HEK293 (cell line): ENCODE data around the gene DNAJA3.

Source experiments
- CTCF ChIA-PET: fragments of 350-600 bp; formaldehyde crosslinking; extraction: SDS; loops from one replicate; lab custom pipeline; 2021; ENCODE audit warnings: antibody characterized with exemption; lab: Yijun Ruan, JAX
- POLR2A ChIA-PET: fragments of 300-600 bp; formaldehyde crosslinking; extraction: SDS; loops from one replicate; lab custom pipeline; 2020; ENCODE audit warnings: antibody characterized with exemption, inconsistent platforms; lab: Yijun Ruan, JAX
- H3K27ac ChIP-seq: fragments of 200-500 bp; sonication (Bioruptor generic); 2 replicates; pipeline ENCODE4 v1.5.1; 2014; ENCODE audit warnings: low read depth, low read length, control low read depth, inconsistent platforms; ENCODE audit errors: extremely low read depth
- H3K36me3 ChIP-seq, 2 experiments: fragments of 200-500 bp in 1 of 2; sonication (Bioruptor generic) in 1 of 2; 1 replicate in 1 of 2; 2 replicates in 1 of 2; pipeline ENCODE4 v1.5.1; 2014 to 2017; ENCODE audit warnings: inconsistent platforms in 2 of 2, low read length in 2 of 2; ENCODE audit not compliant: control insufficient read depth in 2 of 2, insufficient read depth in 1 of 2
- H3K4me1 ChIP-seq: fragments of 200-500 bp; sonication (Bioruptor generic); 2 replicates; pipeline ENCODE4 v1.5.1; 2014; ENCODE audit warnings: mild to moderate bottlenecking, low read length, inconsistent platforms; ENCODE audit not compliant: control insufficient read depth, insufficient read depth
- H3K4me3 ChIP-seq: 2 replicates; pipeline ENCODE4 v1.5.1; 2011; ENCODE audit warnings: low read depth, mild to moderate bottlenecking, control low read depth, low read length, moderate library complexity
- H3K9me3 ChIP-seq: fragments of 200-500 bp; sonication (Bioruptor generic); 2 replicates; pipeline ENCODE4 v1.5.1; 2014; ENCODE audit warnings: low read depth, low read length, inconsistent platforms; ENCODE audit not compliant: control insufficient read depth, insufficient read depth
- BCL11A ChIP-seq: fragments of 450-650 bp; formaldehyde crosslinking; IDR thresholded peaks from 2 replicates; pipeline ENCODE4 v1.5.1; 2016; ENCODE audit warnings: low read depth, missing biosample characterization, missing genetic modification characterization
- RBAK ChIP-seq: fragments of 450-650 bp; formaldehyde crosslinking; IDR thresholded peaks from 2 replicates; pipeline ENCODE4 v1.5.1; 2016; ENCODE audit warnings: missing biosample characterization, missing genetic modification characterization
- SALL2 ChIP-seq: fragments of 450-650 bp; formaldehyde crosslinking; IDR thresholded peaks from 2 replicates; pipeline ENCODE4 v1.5.0; 2017; ENCODE audit warnings: missing biosample characterization, mild to moderate bottlenecking, missing genetic modification characterization, borderline replicate concordance
- SCRT2 ChIP-seq: fragments of 450-650 bp; formaldehyde crosslinking; IDR thresholded peaks from 2 replicates; pipeline ENCODE4 v1.5.1; 2016; ENCODE audit warnings: missing biosample characterization, missing genetic modification characterization
- ZIC2 ChIP-seq: fragments of 450-650 bp; formaldehyde crosslinking; IDR thresholded peaks from 2 replicates; pipeline ENCODE4 v1.5.1; 2016; ENCODE audit warnings: missing biosample characterization, missing genetic modification characterization
- ZNF16 ChIP-seq: fragments of 450-650 bp; formaldehyde crosslinking; IDR thresholded peaks from 2 replicates; pipeline ENCODE4 v1.5.1; 2016; ENCODE audit warnings: low read depth, missing biosample characterization, missing genetic modification characterization
- ZNF239 ChIP-seq: fragments of 450-650 bp; formaldehyde crosslinking; IDR thresholded peaks from 2 replicates; pipeline ENCODE4 v1.5.1; 2016; ENCODE audit warnings: missing biosample characterization, missing genetic modification characterization
- ZNF24 ChIP-seq: fragments of 450-650 bp; formaldehyde crosslinking; IDR thresholded peaks from 2 replicates; pipeline ENCODE4 v1.5.1; 2016; ENCODE audit warnings: missing biosample characterization, missing genetic modification characterization
- ZNF335 ChIP-seq: fragments of 450-650 bp; formaldehyde crosslinking; conservative IDR thresholded peaks from 2 replicates; pipeline ENCODE4 v1.5.1; 2016; ENCODE audit warnings: missing biosample characterization, missing genetic modification characterization
- ZNF341 ChIP-seq: fragments of 450-650 bp; formaldehyde crosslinking; IDR thresholded peaks from 2 replicates; pipeline ENCODE4; 2016; ENCODE audit warnings: low read depth, missing biosample characterization, missing genetic modification characterization
- ZNF391 ChIP-seq: fragments of 450-650 bp; formaldehyde crosslinking; IDR thresholded peaks from 2 replicates; pipeline ENCODE4 v1.5.1; 2016; ENCODE audit warnings: low read depth, missing biosample characterization, missing genetic modification characterization, borderline replicate concordance
- ZNF544 ChIP-seq: fragments of 450-650 bp; formaldehyde crosslinking; IDR thresholded peaks from 2 replicates; pipeline ENCODE4 v1.5.0; 2017; ENCODE audit warnings: missing biosample characterization, missing genetic modification characterization
- ZNF664 ChIP-seq: fragments of 450-650 bp; formaldehyde crosslinking; IDR thresholded peaks from 2 replicates; pipeline ENCODE4 v1.5.1; 2016; ENCODE audit warnings: missing biosample characterization, missing genetic modification characterization
- ZNF768 ChIP-seq: fragments of 450-650 bp; formaldehyde crosslinking; IDR thresholded peaks from 2 replicates; pipeline ENCODE4 v1.5.1; 2018; ENCODE audit warnings: missing biosample characterization, mild to moderate bottlenecking, missing genetic modification characterization
- ZNF792 ChIP-seq: fragments of 450-650 bp; formaldehyde crosslinking; IDR thresholded peaks from 2 replicates; pipeline ENCODE4 v1.5.1; 2016; ENCODE audit warnings: missing biosample characterization, missing genetic modification characterization
- TF ChIP-seq, protein P1 (sequence below): fragments of 450-650 bp; formaldehyde crosslinking; IDR thresholded peaks from 2 replicates; pipeline ENCODE4 v1.5.1; 2016; ENCODE audit warnings: missing biosample characterization, missing genetic modification characterization
- TF ChIP-seq, protein P2 (sequence below): IDR thresholded peaks from 2 replicates; pipeline ENCODE4 v1.6.1; 2011; ENCODE audit warnings: mild to moderate bottlenecking, low read depth, low read length, borderline replicate concordance
- TF ChIP-seq, protein P3 (sequence below): fragments of 450-650 bp; formaldehyde crosslinking; optimal IDR thresholded peaks from 2 replicates; pipeline ENCODE3; 2016; ENCODE audit warnings: missing biosample characterization, mild to moderate bottlenecking, missing genetic modification characterization
- TF ChIP-seq, protein P4 (sequence below): fragments of 450-650 bp; formaldehyde crosslinking; IDR thresholded peaks from 2 replicates; pipeline ENCODE4 v1.5.1; 2017; ENCODE audit warnings: missing biosample characterization, missing genetic modification characterization
- TF ChIP-seq, protein P5 (sequence below): fragments of 450-650 bp; formaldehyde crosslinking; IDR thresholded peaks from 2 replicates; pipeline ENCODE4 v1.5.1; 2016; ENCODE audit warnings: missing biosample characterization, missing genetic modification characterization, borderline replicate concordance
- TF ChIP-seq, protein P6 (sequence below): fragments of 450-650 bp; formaldehyde crosslinking; IDR thresholded peaks from 2 replicates; pipeline ENCODE4 v1.5.1; 2016; ENCODE audit warnings: missing biosample characterization, missing genetic modification characterization

The DNAJA3 gene

DNA sequence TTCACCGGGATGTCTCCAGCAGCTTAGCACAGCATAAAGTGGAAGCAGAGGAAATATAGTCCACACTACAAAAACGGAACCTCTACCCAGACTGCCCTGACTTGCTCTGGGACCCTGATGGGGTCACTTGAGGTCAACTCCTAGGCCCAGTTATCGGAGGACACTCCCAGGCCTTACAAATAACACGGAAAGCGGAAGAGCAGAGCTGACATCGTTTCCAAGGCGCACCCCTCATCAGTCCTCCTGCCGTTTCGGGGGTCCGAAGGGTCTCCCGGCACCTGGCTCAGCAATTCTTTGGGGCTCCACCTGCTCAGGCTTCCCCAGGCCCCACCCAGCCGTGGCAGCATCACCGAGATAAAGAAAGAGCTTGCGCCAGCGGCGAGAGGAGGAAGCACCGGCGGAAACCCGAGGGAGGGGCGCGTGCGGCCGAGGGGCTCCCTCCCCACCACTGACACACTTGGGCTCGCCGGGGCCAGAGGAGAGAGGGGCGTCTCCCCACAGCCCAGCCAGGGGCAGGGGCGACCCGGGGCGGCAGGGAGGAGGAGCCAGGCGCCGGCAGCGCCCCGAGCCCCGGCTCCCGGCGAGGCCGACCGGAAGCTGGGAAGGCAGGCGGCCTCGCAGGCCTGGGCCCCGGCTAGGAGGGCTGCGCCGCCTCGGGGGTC lies 10.0 kb upstream of the DNAJA3 start:
- ChIA-PET CTCF (interaction anchor here (0.6 to 9.9 kb wide), 4 partner anchors 13 to 322 kb away, joined by 3 to 135 read pairs (median 5); no protein-coding TSS in a partner anchor), POLR2A (interaction anchor here (1.0 to 1.8 kb wide), 4 partner anchors 11 to 64 kb away, joined by 3 to 6 read pairs (median 4); no protein-coding TSS in a partner anchor)
- peaks cover 0 to 20% of the 10 kb centered on the region in 2 experiments; a peak in 1 of 3 replicates for H3K36me3 ChIP-seq
- peak overlapping the region; percentile 67 for H3K4me3 ChIP-seq
- H3K4me1 ChIP-seq, result no peaks in the 10 kb centered on the region; the same call in 1 of the 2 replicates
- H3K27ac ChIP-seq, result peak overlapping the region; percentile 72; the same call in 1 of the 2 replicates
- no peaks in the 10 kb centered on the region for H3K9me3 ChIP-seq
- TF ChIP-seq BCL11A (tag by site-specific recombination) (no peak), ZNF16 (no peak), ZNF335 (tag by site-specific recombination) (peak; percentile 69; the same call in 1 of the 2 replicates), ZNF792 (tag by site-specific recombination) (no peak), SCRT2 (tag by site-specific recombination) (no peak; the same call in 1 of the 2 replicates), SALL2 (tag by site-specific recombination) (no peak), ZNF341 (tag by site-specific recombination) (peak; percentile 28; the same call in 1 of the 2 replicates), ZNF544 (tag by site-specific recombination) (no peak), ZIC2 (tag by site-specific recombination) (no peak), ZNF768 (tag by site-specific recombination) (no peak), RBAK (tag by site-specific recombination) (no peak), ZNF24 (no peak), ZNF664 (tag by site-specific recombination) (no peak), ZNF391 (tag by site-specific recombination) (no peak), ZNF239 (tag by site-specific recombination) (no peak)
- TF ChIP-seq, protein P1, sequence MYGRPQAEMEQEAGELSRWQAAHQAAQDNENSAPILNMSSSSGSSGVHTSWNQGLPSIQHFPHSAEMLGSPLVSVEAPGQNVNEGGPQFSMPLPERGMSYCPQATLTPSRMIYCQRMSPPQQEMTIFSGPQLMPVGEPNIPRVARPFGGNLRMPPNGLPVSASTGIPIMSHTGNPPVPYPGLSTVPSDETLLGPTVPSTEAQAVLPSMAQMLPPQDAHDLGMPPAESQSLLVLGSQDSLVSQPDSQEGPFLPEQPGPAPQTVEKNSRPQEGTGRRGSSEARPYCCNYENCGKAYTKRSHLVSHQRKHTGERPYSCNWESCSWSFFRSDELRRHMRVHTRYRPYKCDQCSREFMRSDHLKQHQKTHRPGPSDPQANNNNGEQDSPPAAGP (tag by site-specific recombination), result 0 out of 2 replicates have a peak, but pooled peaks have one; percentile 19
- TF ChIP-seq, protein P2, sequence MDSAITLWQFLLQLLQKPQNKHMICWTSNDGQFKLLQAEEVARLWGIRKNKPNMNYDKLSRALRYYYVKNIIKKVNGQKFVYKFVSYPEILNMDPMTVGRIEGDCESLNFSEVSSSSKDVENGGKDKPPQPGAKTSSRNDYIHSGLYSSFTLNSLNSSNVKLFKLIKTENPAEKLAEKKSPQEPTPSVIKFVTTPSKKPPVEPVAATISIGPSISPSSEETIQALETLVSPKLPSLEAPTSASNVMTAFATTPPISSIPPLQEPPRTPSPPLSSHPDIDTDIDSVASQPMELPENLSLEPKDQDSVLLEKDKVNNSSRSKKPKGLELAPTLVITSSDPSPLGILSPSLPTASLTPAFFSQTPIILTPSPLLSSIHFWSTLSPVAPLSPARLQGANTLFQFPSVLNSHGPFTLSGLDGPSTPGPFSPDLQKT, result no peak
- TF ChIP-seq, protein P3, sequence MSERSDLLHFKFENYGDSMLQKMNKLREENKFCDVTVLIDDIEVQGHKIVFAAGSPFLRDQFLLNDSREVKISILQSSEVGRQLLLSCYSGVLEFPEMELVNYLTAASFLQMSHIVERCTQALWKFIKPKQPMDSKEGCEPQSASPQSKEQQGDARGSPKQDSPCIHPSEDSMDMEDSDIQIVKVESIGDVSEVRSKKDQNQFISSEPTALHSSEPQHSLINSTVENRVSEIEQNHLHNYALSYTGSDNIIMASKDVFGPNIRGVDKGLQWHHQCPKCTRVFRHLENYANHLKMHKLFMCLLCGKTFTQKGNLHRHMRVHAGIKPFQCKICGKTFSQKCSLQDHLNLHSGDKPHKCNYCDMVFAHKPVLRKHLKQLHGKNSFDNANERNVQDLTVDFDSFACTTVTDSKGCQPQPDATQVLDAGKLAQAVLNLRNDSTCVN (tag by site-specific recombination), result no peak
- TF ChIP-seq, protein P4, sequence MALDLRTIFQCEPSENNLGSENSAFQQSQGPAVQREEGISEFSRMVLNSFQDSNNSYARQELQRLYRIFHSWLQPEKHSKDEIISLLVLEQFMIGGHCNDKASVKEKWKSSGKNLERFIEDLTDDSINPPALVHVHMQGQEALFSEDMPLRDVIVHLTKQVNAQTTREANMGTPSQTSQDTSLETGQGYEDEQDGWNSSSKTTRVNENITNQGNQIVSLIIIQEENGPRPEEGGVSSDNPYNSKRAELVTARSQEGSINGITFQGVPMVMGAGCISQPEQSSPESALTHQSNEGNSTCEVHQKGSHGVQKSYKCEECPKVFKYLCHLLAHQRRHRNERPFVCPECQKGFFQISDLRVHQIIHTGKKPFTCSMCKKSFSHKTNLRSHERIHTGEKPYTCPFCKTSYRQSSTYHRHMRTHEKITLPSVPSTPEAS (tag by site-specific recombination), result no peak
- TF ChIP-seq, protein P5, sequence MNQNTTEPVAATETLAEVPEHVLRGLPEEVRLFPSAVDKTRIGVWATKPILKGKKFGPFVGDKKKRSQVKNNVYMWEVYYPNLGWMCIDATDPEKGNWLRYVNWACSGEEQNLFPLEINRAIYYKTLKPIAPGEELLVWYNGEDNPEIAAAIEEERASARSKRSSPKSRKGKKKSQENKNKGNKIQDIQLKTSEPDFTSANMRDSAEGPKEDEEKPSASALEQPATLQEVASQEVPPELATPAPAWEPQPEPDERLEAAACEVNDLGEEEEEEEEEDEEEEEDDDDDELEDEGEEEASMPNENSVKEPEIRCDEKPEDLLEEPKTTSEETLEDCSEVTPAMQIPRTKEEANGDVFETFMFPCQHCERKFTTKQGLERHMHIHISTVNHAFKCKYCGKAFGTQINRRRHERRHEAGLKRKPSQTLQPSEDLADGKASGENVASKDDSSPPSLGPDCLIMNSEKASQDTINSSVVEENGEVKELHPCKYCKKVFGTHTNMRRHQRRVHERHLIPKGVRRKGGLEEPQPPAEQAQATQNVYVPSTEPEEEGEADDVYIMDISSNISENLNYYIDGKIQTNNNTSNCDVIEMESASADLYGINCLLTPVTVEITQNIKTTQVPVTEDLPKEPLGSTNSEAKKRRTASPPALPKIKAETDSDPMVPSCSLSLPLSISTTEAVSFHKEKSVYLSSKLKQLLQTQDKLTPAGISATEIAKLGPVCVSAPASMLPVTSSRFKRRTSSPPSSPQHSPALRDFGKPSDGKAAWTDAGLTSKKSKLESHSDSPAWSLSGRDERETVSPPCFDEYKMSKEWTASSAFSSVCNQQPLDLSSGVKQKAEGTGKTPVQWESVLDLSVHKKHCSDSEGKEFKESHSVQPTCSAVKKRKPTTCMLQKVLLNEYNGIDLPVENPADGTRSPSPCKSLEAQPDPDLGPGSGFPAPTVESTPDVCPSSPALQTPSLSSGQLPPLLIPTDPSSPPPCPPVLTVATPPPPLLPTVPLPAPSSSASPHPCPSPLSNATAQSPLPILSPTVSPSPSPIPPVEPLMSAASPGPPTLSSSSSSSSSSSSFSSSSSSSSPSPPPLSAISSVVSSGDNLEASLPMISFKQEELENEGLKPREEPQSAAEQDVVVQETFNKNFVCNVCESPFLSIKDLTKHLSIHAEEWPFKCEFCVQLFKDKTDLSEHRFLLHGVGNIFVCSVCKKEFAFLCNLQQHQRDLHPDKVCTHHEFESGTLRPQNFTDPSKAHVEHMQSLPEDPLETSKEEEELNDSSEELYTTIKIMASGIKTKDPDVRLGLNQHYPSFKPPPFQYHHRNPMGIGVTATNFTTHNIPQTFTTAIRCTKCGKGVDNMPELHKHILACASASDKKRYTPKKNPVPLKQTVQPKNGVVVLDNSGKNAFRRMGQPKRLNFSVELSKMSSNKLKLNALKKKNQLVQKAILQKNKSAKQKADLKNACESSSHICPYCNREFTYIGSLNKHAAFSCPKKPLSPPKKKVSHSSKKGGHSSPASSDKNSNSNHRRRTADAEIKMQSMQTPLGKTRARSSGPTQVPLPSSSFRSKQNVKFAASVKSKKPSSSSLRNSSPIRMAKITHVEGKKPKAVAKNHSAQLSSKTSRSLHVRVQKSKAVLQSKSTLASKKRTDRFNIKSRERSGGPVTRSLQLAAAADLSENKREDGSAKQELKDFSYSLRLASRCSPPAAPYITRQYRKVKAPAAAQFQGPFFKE, result no peak
- TF ChIP-seq, protein P6, sequence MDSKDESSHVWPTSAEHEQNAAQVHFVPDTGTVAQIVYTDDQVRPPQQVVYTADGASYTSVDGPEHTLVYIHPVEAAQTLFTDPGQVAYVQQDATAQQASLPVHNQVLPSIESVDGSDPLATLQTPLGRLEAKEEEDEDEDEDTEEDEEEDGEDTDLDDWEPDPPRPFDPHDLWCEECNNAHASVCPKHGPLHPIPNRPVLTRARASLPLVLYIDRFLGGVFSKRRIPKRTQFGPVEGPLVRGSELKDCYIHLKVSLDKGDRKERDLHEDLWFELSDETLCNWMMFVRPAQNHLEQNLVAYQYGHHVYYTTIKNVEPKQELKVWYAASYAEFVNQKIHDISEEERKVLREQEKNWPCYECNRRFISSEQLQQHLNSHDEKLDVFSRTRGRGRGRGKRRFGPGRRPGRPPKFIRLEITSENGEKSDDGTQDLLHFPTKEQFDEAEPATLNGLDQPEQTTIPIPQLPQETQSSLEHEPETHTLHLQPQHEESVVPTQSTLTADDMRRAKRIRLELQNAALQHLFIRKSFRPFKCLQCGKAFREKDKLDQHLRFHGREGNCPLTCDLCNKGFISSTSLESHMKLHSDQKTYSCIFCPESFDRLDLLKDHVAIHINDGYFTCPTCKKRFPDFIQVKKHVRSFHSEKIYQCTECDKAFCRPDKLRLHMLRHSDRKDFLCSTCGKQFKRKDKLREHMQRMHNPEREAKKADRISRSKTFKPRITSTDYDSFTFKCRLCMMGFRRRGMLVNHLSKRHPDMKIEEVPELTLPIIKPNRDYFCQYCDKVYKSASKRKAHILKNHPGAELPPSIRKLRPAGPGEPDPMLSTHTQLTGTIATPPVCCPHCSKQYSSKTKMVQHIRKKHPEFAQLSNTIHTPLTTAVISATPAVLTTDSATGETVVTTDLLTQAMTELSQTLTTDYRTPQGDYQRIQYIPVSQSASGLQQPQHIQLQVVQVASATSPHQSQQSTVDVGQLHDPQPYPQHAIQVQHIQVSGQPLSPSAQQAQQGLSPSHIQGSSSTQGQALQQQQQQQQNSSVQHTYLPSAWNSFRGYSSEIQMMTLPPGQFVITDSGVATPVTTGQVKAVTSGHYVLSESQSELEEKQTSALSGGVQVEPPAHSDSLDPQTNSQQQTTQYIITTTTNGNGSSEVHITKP, result peak; percentile 81
